Measurements from ENCODE around the gene RAB33A. TPM values are rescaled to one million over a fixed set of nuclear protein-coding genes. Genes with fewer than 3 reads are reported as not detected.
"Not testable (repeated sequence)": the region's sequence is repeated elsewhere in the genome, so short reads cannot be mapped to it uniquely, and the experiment has no call there.

The RAB33A gene
- total and polyA plus RNA-seq, 5 donors from 2014 or later = 7.9 to 33.1 (median 31.0) TPM

DNA sequence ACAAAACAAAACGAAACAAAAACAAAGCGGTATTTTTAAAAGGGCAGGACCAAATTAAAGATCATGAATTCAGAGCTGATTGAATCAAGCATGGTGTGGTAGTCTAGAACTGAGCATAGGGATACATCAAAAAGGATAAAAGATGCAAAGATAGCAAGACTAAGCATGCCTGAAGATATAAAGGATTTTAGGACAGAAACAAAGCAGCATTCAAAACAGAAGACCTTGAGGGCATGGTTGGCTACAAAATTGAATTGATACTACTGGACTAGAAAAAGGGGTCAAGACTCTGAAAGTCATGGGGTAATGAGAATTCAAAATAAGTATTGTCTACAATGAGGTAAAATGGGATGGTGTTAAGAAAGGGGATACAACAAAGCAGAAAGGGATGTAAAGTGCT is 41.6 kb downstream of the RAB33A start:
- H3K36me3 Mint-ChIP-seq = peaks cover 11% of the 10 kb centered on the region
- H3K27ac ChIP-seq (ENCODE audit: insufficient read depth, low read length, poor library complexity, severe bottlenecking) = no peak overlapping the region
- H3K9me3 Mint-ChIP-seq = no peaks in the 10 kb centered on the region
- DNase-seq (no peak), ATAC-seq (ENCODE audit: low read depth in 2 of 2) (peak in 1 of 2 donors; percentile 31)
- peak overlapping the region in 2 of 3 donors; percentile 59 to 72 for H3K27ac Mint-ChIP-seq
- H3K4me1 ChIP-seq (ENCODE audit: control insufficient read depth, insufficient read depth, low read length, poor library complexity, severe bottlenecking) = no peaks in the 10 kb centered on the region
- peaks cover 8 to 25% (median 14%) of the 10 kb centered on the region in 4 donors for H3K4me1 Mint-ChIP-seq
- peak overlapping the region; percentile 51 for H3K4me3 ChIP-seq (ENCODE audit: low read depth, low read length)
- H3K36me3 ChIP-seq (ENCODE audit: control insufficient read depth, insufficient read depth, low read length) = peaks cover 12% of the 10 kb centered on the region
- H3K4me3 Mint-ChIP-seq = peak overlapping the region; percentile 59 to 80 (median 74)
- no peaks in the 10 kb centered on the region for H3K27me3 ChIP-seq (ENCODE audit: control insufficient read depth, insufficient read depth, low read length)
- no peaks in the 10 kb centered on the region for H3K27me3 Mint-ChIP-seq
- no peaks in the 10 kb centered on the region for H3K9me3 ChIP-seq (ENCODE audit: control insufficient read depth in 2 of 2, low read length in 2 of 2)

DNA sequence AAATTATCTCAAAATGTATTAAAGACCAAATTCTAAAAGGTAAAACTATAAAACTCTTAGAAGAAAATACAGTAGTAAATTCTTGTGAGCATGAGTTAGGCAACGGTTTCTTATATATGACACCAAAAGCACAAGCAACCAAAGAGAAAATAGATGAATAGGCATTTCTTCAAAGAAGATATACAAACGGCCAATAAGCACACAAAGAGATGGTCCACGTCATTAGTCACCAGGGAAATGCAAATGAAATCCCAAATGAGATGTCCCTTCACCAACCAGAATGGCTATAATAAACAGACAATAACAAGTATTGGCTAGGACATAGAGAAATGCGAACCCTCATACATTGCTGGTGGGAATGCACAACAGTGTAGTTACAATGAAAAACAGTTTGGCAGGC is 44.6 kb downstream of the RAB33A start:
- H3K27ac ChIP-seq (ENCODE audit: insufficient read depth, low read length, poor library complexity, severe bottlenecking) = no peak overlapping the region
- H3K4me3 ChIP-seq (ENCODE audit: low read depth, low read length) = no peak overlapping the region
- DNase-seq = peak in 1 of 3 donors; percentile 17
- Mint-ChIP-seq H3K27ac (no peak overlapping the region), H3K27me3 (no peaks in the 10 kb centered on the region), H3K4me3 (no peak overlapping the region), H3K36me3 (peaks cover 11% of the 10 kb centered on the region), H3K4me1 (peaks cover 9 to 26% (median 18%) of the 10 kb centered on the region in 4 donors), H3K9me3 (no peaks in the 10 kb centered on the region)
- peaks cover 6% of the 10 kb centered on the region for H3K36me3 ChIP-seq (ENCODE audit: control insufficient read depth, insufficient read depth, low read length)
- H3K27me3 ChIP-seq (ENCODE audit: control insufficient read depth, insufficient read depth, low read length) = no peaks in the 10 kb centered on the region
- no peaks in the 10 kb centered on the region for H3K9me3 ChIP-seq (ENCODE audit: control insufficient read depth in 2 of 2, low read length in 2 of 2)
- ATAC-seq (ENCODE audit: low read depth in 2 of 2) = no peak
- no peaks in the 10 kb centered on the region for H3K4me1 ChIP-seq (ENCODE audit: control insufficient read depth, insufficient read depth, low read length, poor library complexity, severe bottlenecking)

DNA sequence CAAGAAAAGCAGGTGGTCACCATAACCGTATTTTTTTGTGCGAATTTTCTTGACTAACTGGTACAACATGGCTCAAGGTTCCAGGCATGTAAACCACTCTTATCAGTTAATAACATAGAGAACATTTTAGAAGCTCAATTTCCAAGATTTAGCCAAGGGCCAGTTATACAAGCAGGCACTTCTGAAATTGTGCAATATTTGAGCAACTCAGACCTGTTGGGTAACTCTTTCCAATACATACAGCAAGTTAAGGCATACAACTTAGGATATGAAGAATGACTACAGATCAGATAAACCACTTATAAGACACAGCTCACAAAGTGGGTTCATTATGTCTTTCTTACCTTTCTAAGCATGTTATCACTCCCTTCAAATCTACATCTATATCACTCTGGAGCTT is 53.0 kb downstream of the RAB33A start:
- H3K9me3 Mint-ChIP-seq = peaks cover 0 to 3% (median 0%) of the 10 kb centered on the region in 7 donors

DNA sequence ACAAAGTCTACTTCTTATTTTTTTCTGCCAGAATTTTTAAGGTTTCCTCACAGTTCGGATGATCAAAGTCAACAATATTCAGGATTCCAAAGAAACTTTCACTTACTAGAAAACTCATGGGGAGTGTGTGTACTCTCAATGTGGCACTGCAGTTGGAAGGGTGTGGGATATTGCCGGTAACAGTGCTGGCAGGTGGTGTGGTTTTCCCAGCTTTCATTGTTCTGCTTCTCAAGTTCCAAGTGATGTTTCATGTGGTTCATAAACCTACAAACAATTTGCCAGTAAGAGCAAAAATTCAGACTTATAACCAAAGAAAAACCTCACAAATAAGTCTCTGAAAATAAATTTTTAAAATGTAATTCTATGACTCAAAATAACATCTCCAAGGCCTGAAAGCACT is 57.1 kb downstream of the RAB33A start:
- Mint-ChIP-seq H3K27me3 (no peaks in the 10 kb centered on the region), H3K36me3 (peaks cover 17% of the 10 kb centered on the region)
- no peak for ATAC-seq (ENCODE audit: low read depth in 2 of 2)

More for the DNA sequence above, 53.0 kb downstream of the RAB33A start:
- no peak overlapping the region for H3K4me3 Mint-ChIP-seq
- Histone ChIP-seq H3K27me3 (ENCODE audit: control insufficient read depth, insufficient read depth, low read length) (no peaks in the 10 kb centered on the region), H3K27ac (ENCODE audit: insufficient read depth, low read length, poor library complexity, severe bottlenecking) (no peak overlapping the region), H3K4me3 (ENCODE audit: low read depth, low read length) (no peak overlapping the region), H3K36me3 (ENCODE audit: control insufficient read depth, insufficient read depth, low read length) (peaks cover 24% of the 10 kb centered on the region), H3K9me3 (ENCODE audit: control insufficient read depth in 2 of 2, low read length in 2 of 2) (no peaks in the 10 kb centered on the region), H3K4me1 (ENCODE audit: control insufficient read depth, insufficient read depth, low read length, poor library complexity, severe bottlenecking) (no peaks in the 10 kb centered on the region)
- no peaks in the 10 kb centered on the region for H3K27me3 Mint-ChIP-seq
- no peak for ATAC-seq (ENCODE audit: low read depth in 2 of 2)
- no peak overlapping the region for H3K27ac Mint-ChIP-seq
- no peak for DNase-seq
- H3K4me1 Mint-ChIP-seq = peaks cover 1 to 8% (median 6%) of the 10 kb centered on the region in 4 donors
- peaks cover 8% of the 10 kb centered on the region for H3K36me3 Mint-ChIP-seq

DNA sequence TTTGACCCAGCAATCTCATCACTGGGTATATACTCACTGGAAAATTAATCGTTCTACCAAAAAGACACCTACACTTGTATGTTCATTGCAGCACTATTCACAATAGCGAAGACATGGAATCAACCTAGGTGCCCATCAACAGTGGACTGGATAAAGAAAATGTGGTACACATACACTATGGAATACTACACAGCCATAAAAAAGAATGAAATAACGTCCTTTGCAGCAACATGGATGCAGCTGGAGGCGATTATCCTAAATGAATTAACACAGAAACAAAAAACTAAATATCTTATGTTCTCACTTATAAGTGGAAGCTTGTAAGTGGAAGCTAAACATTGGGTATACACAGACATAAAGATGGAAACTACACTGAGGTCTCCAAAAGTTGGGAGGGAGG is 59.4 kb downstream of the RAB33A start:
- not testable (repeated sequence) for H3K27ac ChIP-seq (ENCODE audit: insufficient read depth, low read length, poor library complexity, severe bottlenecking); H3K4me1 ChIP-seq (ENCODE audit: control insufficient read depth, insufficient read depth, low read length, poor library complexity, severe bottlenecking); H3K27ac Mint-ChIP-seq; H3K4me3 ChIP-seq (ENCODE audit: low read depth, low read length); H3K4me3 Mint-ChIP-seq; H3K27me3 Mint-ChIP-seq; H3K9me3 ChIP-seq (ENCODE audit: control insufficient read depth in 2 of 2, low read length in 2 of 2); ATAC-seq (ENCODE audit: low read depth in 2 of 2); DNase-seq; H3K9me3 Mint-ChIP-seq; H3K4me1 Mint-ChIP-seq; H3K27me3 ChIP-seq (ENCODE audit: control insufficient read depth, insufficient read depth, low read length)
- peaks cover 21% of the 10 kb centered on the region for H3K36me3 Mint-ChIP-seq
- peaks cover 29% of the 10 kb centered on the region for H3K36me3 ChIP-seq (ENCODE audit: control insufficient read depth, insufficient read depth, low read length)

More for the DNA sequence above, 57.1 kb downstream of the RAB33A start:
- H3K4me3 ChIP-seq (ENCODE audit: low read depth, low read length) = no peak overlapping the region
- no peak overlapping the region for H3K27ac Mint-ChIP-seq
- H3K4me3 Mint-ChIP-seq = peak overlapping the region in 1 of 4 donors; percentile 27
- H3K27ac ChIP-seq (ENCODE audit: insufficient read depth, low read length, poor library complexity, severe bottlenecking) = no peak overlapping the region
- H3K9me3 Mint-ChIP-seq = peaks cover 0 to 3% (median 0%) of the 10 kb centered on the region in 7 donors
- H3K27me3 ChIP-seq (ENCODE audit: control insufficient read depth, insufficient read depth, low read length) = no peaks in the 10 kb centered on the region
- no peak for DNase-seq
- no peaks in the 10 kb centered on the region for H3K9me3 ChIP-seq (ENCODE audit: control insufficient read depth in 2 of 2, low read length in 2 of 2)
- peaks cover 0 to 3% (median 0%) of the 10 kb centered on the region in 4 donors for H3K4me1 Mint-ChIP-seq
- H3K4me1 ChIP-seq (ENCODE audit: control insufficient read depth, insufficient read depth, low read length, poor library complexity, severe bottlenecking) = no peaks in the 10 kb centered on the region
- peaks cover 29% of the 10 kb centered on the region for H3K36me3 ChIP-seq (ENCODE audit: control insufficient read depth, insufficient read depth, low read length)

Other genes with a start within 250 kb of the RAB33A start
- 5.5 TPM for gene BCORL1, start 189.3 kb upstream of the RAB33A start, total RNA-seq
- gene BCORL1, start 189.3 kb upstream of the RAB33A start, polyA plus RNA-seq = 1 to 10 TPM in 2 of 4 donors, under 1 TPM in 2; 0.13 to 2.0 (median 1.0) TPM
- 46.7 TPM for gene ELF4, start 61.5 kb upstream of the RAB33A start, total RNA-seq
- gene ELF4, start 61.5 kb upstream of the RAB33A start, polyA plus RNA-seq = 10 to 100 TPM; 12.1 to 15.7 (median 14.0) TPM
- 19.3 TPM for gene AIFM1, start 6.1 kb upstream of the RAB33A start, total RNA-seq
- 10 to 100 TPM; 26.7 to 32.0 (median 28.7) TPM for gene AIFM1, start 6.1 kb upstream of the RAB33A start, polyA plus RNA-seq
- gene ZNF280C, start 96.9 kb downstream of the RAB33A start, total RNA-seq = 8.9 TPM
- gene ZNF280C, start 96.9 kb downstream of the RAB33A start, polyA plus RNA-seq = 1 to 10 TPM; 3.0 to 5.1 (median 3.7) TPM
- 14.9 TPM for gene SLC25A14, start 168.0 kb downstream of the RAB33A start, total RNA-seq
- gene SLC25A14, start 168.0 kb downstream of the RAB33A start, polyA plus RNA-seq = 10 to 100 TPM in 1 of 4 donors, 1 to 10 TPM in 3; 7.6 to 11.6 (median 8.6) TPM
- not detected for gene GPR119, start 213.7 kb downstream of the RAB33A start, total RNA-seq
- not detected for gene GPR119, start 213.7 kb downstream of the RAB33A start, polyA plus RNA-seq
- gene RBMX2, start 230.0 kb downstream of the RAB33A start, total RNA-seq = 19.9 TPM
- 10 to 100 TPM; 18.8 to 27.7 (median 24.3) TPM for gene RBMX2, start 230.0 kb downstream of the RAB33A start, polyA plus RNA-seq

Measured in CD4-positive, CD25-positive, alpha-beta regulatory T cell (primary cell).